Skeletal muscle satellite cell (primary cell): ENCODE measurements around the gene GGA3.
"Not testable (repeated sequence)": the region's sequence is repeated elsewhere in the genome, so short reads cannot be mapped to it uniquely, and the experiment has no call there.

Experiments
- H3K27me3 ChIP-seq: 2 replicates; pipeline ENCODE4 v1.7.0; 2013; ENCODE audit warnings: low read length; ENCODE audit not compliant: control insufficient read depth, insufficient read depth
- H3K36me3 ChIP-seq: 2 replicates; pipeline ENCODE4 v1.7.0; 2013; ENCODE audit warnings: mild to moderate bottlenecking, control low read depth, low read length; ENCODE audit not compliant: insufficient read depth
- H3K4me1 ChIP-seq: 2 replicates; pipeline ENCODE4 v1.7.0; 2013; ENCODE audit warnings: low read length; ENCODE audit not compliant: control insufficient read depth, insufficient read depth
- H3K4me2 ChIP-seq: 2 replicates; pipeline ENCODE4 v1.7.0; 2013; ENCODE audit warnings: mild to moderate bottlenecking, low read length
- H3K4me3 ChIP-seq: 2 replicates; pipeline ENCODE4 v1.7.0; 2013; ENCODE audit warnings: low read length
- H3K9ac ChIP-seq: 2 replicates; pipeline ENCODE4 v1.7.0; 2013; ENCODE audit warnings: mild to moderate bottlenecking, low read depth, low read length, moderate library complexity
- H3K9me3 ChIP-seq: replicated peaks from 2 replicates; pipeline ENCODE4 v1.7.0; 2013; ENCODE audit warnings: mild to moderate bottlenecking, control low read depth, low read length

The GGA3 gene

GRCh38 chr17:75257228-75257627, 4.2 kb downstream of the GGA3 start:
- not testable (repeated sequence) for H3K4me3 ChIP-seq, H3K9me3 ChIP-seq, H3K4me2 ChIP-seq, H3K36me3 ChIP-seq, H3K9ac ChIP-seq, H3K27me3 ChIP-seq
- peaks cover 14% of the 10 kb centered on the region for H3K4me1 ChIP-seq

GRCh38 chr17:75255954-75256698, 5.3 kb downstream of the GGA3 start:
- H3K27me3 ChIP-seq, H3K4me2 ChIP-seq, H3K36me3 ChIP-seq, H3K4me3 ChIP-seq, H3K9ac ChIP-seq, H3K9me3 ChIP-seq: not testable (repeated sequence)
- peaks cover 14% of the 10 kb centered on the region for H3K4me1 ChIP-seq

- Histone ChIP-seq H3K4me2 (no peak overlapping the region), H3K27me3 (no peaks in the 10 kb centered on the region), H3K4me1 (peaks cover 8% of the 10 kb centered on the region), H3K36me3 (no peaks in the 10 kb centered on the region), H3K9ac (no peak overlapping the region), H3K4me3 (no peak overlapping the region), H3K9me3 (no peaks in the 10 kb centered on the region)
Measured at GRCh38 chr17:75252039-75252816, 9.2 kb downstream of the GGA3 start.

- H3K9ac ChIP-seq = no peak overlapping the region
- H3K4me2 ChIP-seq = peak overlapping the region; percentile 80
Measured at GRCh38 chr17:75250009-75250471, 11.4 kb downstream of the GGA3 start.

GRCh38 chr17:75249564-75249963, 11.8 kb downstream of the GGA3 start:
- no peak overlapping the region for H3K4me3 ChIP-seq
- peak overlapping the region; percentile 80 for H3K4me2 ChIP-seq
- no peaks in the 10 kb centered on the region for H3K27me3 ChIP-seq

More at GRCh38 chr17:75250009-75250471, 11.4 kb downstream of the GGA3 start:
- Histone ChIP-seq H3K9me3 (no peaks in the 10 kb centered on the region), H3K36me3 (peaks cover 17% of the 10 kb centered on the region), H3K4me3 (peak overlapping the region; percentile 46), H3K27me3 (no peaks in the 10 kb centered on the region), H3K4me1 (peaks cover 8% of the 10 kb centered on the region)

GRCh38 chr17:75246404-75246803, 15.0 kb downstream of the GGA3 start:
- H3K4me1 ChIP-seq = peaks cover 18% of the 10 kb centered on the region

More at GRCh38 chr17:75249564-75249963, 11.8 kb downstream of the GGA3 start:
- peaks cover 22% of the 10 kb centered on the region for H3K36me3 ChIP-seq
- peaks cover 8% of the 10 kb centered on the region for H3K4me1 ChIP-seq
- no peaks in the 10 kb centered on the region for H3K9me3 ChIP-seq
- H3K9ac ChIP-seq = no peak overlapping the region

GRCh38 chr17:75245011-75245410, 16.4 kb downstream of the GGA3 start:
- Histone ChIP-seq H3K4me1 (peaks cover 20% of the 10 kb centered on the region), H3K4me2 (no peak overlapping the region), H3K9me3 (no peaks in the 10 kb centered on the region), H3K27me3 (no peaks in the 10 kb centered on the region), H3K4me3 (no peak overlapping the region), H3K9ac (no peak overlapping the region), H3K36me3 (peaks cover 65% of the 10 kb centered on the region)

More at GRCh38 chr17:75246404-75246803, 15.0 kb downstream of the GGA3 start:
- Histone ChIP-seq H3K9me3 (no peaks in the 10 kb centered on the region), H3K27me3 (no peaks in the 10 kb centered on the region), H3K4me3 (no peak overlapping the region), H3K9ac (no peak overlapping the region), H3K36me3 (peaks cover 51% of the 10 kb centered on the region), H3K4me2 (no peak overlapping the region)

- H3K36me3 ChIP-seq = peaks cover 70% of the 10 kb centered on the region
- H3K4me3 ChIP-seq = no peak overlapping the region
- H3K4me2 ChIP-seq = no peak overlapping the region
- H3K4me1 ChIP-seq = peaks cover 18% of the 10 kb centered on the region
- no peaks in the 10 kb centered on the region for H3K9me3 ChIP-seq
- H3K9ac ChIP-seq = no peak overlapping the region
- no peaks in the 10 kb centered on the region for H3K27me3 ChIP-seq
Measured at GRCh38 chr17:75244133-75244866, 17.1 kb downstream of the GGA3 start.

- Histone ChIP-seq H3K36me3 (peaks cover 84% of the 10 kb centered on the region), H3K4me2 (no peak overlapping the region), H3K9ac (no peak overlapping the region), H3K4me1 (peaks cover 18% of the 10 kb centered on the region), H3K4me3 (no peak overlapping the region), H3K27me3 (no peaks in the 10 kb centered on the region), H3K9me3 (no peaks in the 10 kb centered on the region)
Measured at GRCh38 chr17:75242461-75243042, 18.9 kb downstream of the GGA3 start.

GRCh38 chr17:75241996-75242460, 19.4 kb downstream of the GGA3 start:
- Histone ChIP-seq H3K4me2 (no peak overlapping the region), H3K4me1 (peaks cover 18% of the 10 kb centered on the region), H3K36me3 (peaks cover 89% of the 10 kb centered on the region), H3K27me3 (no peaks in the 10 kb centered on the region), H3K4me3 (no peak overlapping the region), H3K9me3 (no peaks in the 10 kb centered on the region), H3K9ac (no peak overlapping the region)

GRCh38 chr17:75241502-75241901, 19.9 kb downstream of the GGA3 start:
- H3K36me3 ChIP-seq = peaks cover 92% of the 10 kb centered on the region
- no peak overlapping the region for H3K4me3 ChIP-seq
- H3K9me3 ChIP-seq = no peaks in the 10 kb centered on the region
- no peaks in the 10 kb centered on the region for H3K27me3 ChIP-seq
- no peak overlapping the region for H3K4me2 ChIP-seq
- no peak overlapping the region for H3K9ac ChIP-seq
- peaks cover 18% of the 10 kb centered on the region for H3K4me1 ChIP-seq
